HG02763 (cell line): ENCODE measurements around the gene CD47.

Source experiments
- ATAC-seq: cut with Tn5 transposase; IDR thresholded peaks from one replicate; pipeline ENCODE4 v1.9.1; 2021; ENCODE audit warnings: mild to moderate bottlenecking, moderate library complexity; ENCODE audit not compliant: unreplicated experiment

The CD47 gene

GRCh38 chr3:108054935-108055334 lies 35.9 kb downstream of the CD47 start:
- no peak for ATAC-seq

GRCh38 chr3:108053483-108053882 lies 37.3 kb downstream of the CD47 start:
- no peak for ATAC-seq

GRCh38 chr3:108053067-108053466 lies 37.8 kb downstream of the CD47 start:
- no peak for ATAC-seq

GRCh38 chr3:108051005-108051404 lies 39.8 kb downstream of the CD47 start:
- ATAC-seq, result no peak

GRCh38 chr3:108047987-108048386 lies 42.8 kb downstream of the CD47 start:
- ATAC-seq, result no peak

GRCh38 chr3:108046247-108046646 lies 44.6 kb downstream of the CD47 start:
- ATAC-seq, result no peak

- no peak for ATAC-seq
Measured at GRCh38 chr3:108044699-108045098, 46.1 kb downstream of the CD47 start.

GRCh38 chr3:108042300-108042699 lies 48.5 kb downstream of the CD47 start:
- ATAC-seq, result no peak

GRCh38 chr3:108041253-108041652 lies 49.6 kb downstream of the CD47 start:
- no peak for ATAC-seq

- ATAC-seq, result no peak
Measured at GRCh38 chr3:108037770-108038169, 53.1 kb downstream of the CD47 start.

- ATAC-seq, result no peak
Measured at GRCh38 chr3:108036984-108037741, 53.7 kb downstream of the CD47 start.

- no peak for ATAC-seq
Measured at GRCh38 chr3:108036401-108036800, 54.4 kb downstream of the CD47 start.

GRCh38 chr3:108035751-108036150 lies 55.1 kb downstream of the CD47 start:
- no peak for ATAC-seq

- ATAC-seq, result no peak
Measured at GRCh38 chr3:108031895-108032294, 58.9 kb downstream of the CD47 start.

- ATAC-seq, result no peak
Measured at GRCh38 chr3:108030960-108031359, 59.9 kb downstream of the CD47 start.

- ATAC-seq, result no peak
Measured at GRCh38 chr3:108029466-108029865, 61.4 kb downstream of the CD47 start.

- ATAC-seq, result no peak
Measured at GRCh38 chr3:108028896-108029295, 61.9 kb downstream of the CD47 start.

- no peak for ATAC-seq
Measured at GRCh38 chr3:108025177-108025576, 65.7 kb downstream of the CD47 start.

- no peak for ATAC-seq
Measured at GRCh38 chr3:108024146-108024850, 66.5 kb downstream of the CD47 start.

- no peak for ATAC-seq
Measured at GRCh38 chr3:108022256-108023150, 68.3 kb downstream of the CD47 start.

GRCh38 chr3:108021533-108021932 lies 69.3 kb downstream of the CD47 start:
- ATAC-seq, result no peak
